Right kidney (tissue), 9 donors: ENCODE measurements around the gene LDLR.

Source experiments
- DNase-seq: peaks from one replicate; pipeline ENCODE4 v3.0.0-alpha.2; 2016
- long read RNA-seq, 8 donors: transcript quantifications; one replicate each; lab custom pipeline, GENCODE V29; 2026

LDLR gene
- long read RNA-seq, donor 1 = 0 reads
- long read RNA-seq, donor 2, partial matches to known transcripts = 6 of 6 reads
- long read RNA-seq, donor 2, other reads (novel, unspliced or antisense) = 0 of 6 reads
- long read RNA-seq, donor 3 = 0 reads
- long read RNA-seq, donor 4, partial matches to known transcripts = 6 of 9 reads
- long read RNA-seq, donor 4, other reads (novel, unspliced or antisense) = 0 of 9 reads
- long read RNA-seq, donor 5, partial matches to known transcripts = 136 of 140 reads
- long read RNA-seq, donor 5, other reads (novel, unspliced or antisense) = 0 of 140 reads
- long read RNA-seq, donor 6, partial matches to known transcripts = 14 of 14 reads
- long read RNA-seq, donor 6, other reads (novel, unspliced or antisense) = 0 of 14 reads
- long read RNA-seq, donor 7 = 0 reads
- long read RNA-seq, donor 8, partial matches to known transcripts = 0 of 1 reads
- long read RNA-seq, donor 8, other reads (novel, unspliced or antisense) = 0 of 1 reads

- DNase-seq = peak; percentile 73
Observed at GRCh38 chr19:11089254-11090013, at the start of gene LDLR. Gene LDLR, plus strand, starts transcription at chr19:11089463. Its CDS starts 86 bp downstream, at chr19:11089549.

GRCh38 chr19:11041194-11041593, 48.1 kb upstream of the LDLR start:
- no peak for DNase-seq

GRCh38 chr19:11041966-11042627, 47.2 kb upstream of the LDLR start:
- DNase-seq = no peak

DNA sequence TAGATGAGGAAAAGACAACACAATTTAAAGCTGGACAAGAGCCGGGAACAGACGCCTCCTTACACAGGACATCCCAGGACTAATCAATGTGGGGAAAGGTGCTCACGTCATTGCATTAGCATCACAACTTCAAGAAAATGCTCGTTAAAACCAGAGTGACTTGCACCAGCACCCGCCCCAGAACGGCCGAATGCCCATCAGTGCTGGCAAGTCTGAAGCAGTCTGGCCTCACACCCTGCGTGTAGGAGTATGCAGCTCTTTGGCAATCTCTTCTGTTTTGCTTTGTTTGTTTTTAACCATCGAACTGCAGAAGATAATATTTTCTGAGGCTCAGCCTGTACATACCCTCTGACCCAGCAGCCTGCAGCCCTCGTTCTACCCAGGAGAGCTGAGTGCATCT, 44.8 kb upstream of the LDLR start:
- DNase-seq = no peak

DNA sequence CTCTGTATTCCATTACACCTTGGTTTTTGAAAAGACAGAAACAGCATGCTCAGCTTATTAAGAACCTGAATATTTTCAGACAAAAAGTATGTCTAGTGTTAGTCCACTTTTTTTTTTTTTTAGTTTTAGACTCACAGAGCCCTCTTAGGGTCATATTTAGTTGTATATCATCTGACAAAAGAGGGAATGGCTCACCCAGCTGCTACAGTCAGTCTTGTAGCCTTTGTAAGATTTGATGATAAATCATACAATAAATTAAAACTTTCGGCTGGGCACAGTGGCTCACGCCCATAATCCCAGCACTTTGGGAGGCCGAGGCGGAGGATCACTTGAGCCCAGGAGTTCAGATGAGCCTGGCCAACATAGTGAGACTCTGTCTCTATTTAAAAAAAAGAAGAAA, 43.7 kb upstream of the LDLR start:
- no peak for DNase-seq

DNA sequence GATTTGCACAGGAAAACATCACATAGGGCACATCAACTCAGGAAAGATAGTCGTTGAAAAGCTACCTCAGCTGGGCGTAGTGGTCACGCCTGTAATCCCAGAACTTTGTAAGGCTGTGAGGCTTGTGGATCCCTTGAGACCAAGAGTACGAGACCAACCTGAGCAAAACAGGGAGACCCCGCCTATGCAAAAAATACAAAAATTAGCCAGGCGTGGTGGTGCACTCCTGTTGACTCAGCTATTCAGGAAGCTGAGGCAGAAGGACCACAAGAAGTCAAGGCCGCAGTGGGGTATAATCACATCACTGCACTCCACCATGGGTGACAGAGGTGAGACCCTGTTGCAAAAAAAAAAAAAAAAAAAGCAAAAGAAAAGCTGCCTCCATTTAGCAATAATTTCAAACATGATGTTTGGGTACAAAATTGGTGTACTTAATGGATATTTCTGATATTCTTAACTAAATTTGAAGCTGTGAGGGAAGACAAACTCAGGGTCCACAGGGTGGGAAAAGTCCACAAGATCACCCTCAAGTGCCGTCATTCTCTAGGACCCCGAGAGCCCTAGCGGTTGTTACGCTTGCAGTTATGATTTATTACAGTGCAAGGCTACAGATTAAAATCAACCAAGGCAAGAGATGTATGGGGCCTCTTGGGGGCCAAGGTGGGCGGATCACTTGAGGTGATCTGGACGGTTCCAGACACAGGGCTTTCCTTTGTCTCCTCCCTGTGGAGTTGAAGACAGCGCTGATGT, 42.5 kb upstream of the LDLR start:
- no peak for DNase-seq

DNA sequence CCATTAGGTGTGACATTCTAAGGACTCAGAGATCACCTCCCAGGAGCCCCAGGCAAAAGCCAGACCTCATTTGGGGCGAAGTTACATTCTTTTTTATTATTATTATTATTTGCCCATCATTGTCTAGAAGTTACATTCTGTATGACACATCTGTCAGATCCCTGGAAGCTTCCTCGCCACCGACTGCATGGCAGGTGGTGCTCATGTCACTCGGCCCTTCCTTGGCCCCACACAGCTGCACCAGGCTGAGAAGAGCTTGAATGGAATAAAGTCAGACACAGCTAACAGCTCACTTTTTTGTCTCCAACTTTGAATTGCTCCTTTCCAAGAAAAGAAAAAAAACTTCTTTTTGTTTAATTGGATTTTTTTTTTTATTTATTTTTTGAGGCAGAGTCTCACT, 41.4 kb upstream of the LDLR start:
- DNase-seq = no peak

DNA sequence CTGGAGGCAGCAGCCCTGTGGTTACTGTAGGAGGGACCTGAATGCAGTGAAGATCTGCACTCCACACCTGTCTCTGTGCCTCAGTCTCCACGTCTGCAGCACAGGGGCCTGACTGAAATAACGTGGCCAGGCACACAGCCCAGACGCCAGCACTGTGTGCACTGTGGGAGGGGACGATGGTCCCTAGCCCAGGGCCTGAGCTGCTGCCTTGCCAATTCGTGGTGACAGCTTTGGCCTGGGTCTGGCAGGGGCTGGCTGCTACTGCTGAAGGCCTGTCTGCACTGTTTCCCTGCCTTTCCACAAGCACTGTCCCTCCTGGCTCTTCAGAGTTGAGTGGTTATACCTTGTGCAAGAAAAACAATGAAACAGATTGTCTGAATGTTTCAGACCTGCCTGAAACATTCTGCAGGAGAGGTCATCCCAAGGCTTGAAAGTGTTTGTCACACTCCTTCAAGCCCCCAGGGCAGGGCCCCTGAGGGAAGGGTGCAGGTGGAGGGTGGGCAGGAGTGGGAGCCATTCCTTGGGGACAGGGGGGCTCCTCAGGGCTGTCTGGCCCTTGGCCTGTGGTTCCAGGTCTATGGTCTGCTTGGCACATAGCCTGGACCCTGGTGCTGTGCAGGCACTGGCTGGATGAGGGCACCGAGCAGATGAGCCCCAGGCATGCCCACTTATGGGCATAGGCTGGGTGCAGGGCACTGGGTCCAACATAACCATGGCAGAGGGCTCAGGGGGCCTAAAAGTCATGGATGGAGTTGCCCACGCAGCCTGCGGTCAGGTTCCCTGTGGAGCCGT, 38.7 kb upstream of the LDLR start:
- no peak for DNase-seq

- no peak for DNase-seq
Observed at GRCh38 chr19:11053817-11054195, 35.5 kb upstream of the LDLR start.

DNA sequence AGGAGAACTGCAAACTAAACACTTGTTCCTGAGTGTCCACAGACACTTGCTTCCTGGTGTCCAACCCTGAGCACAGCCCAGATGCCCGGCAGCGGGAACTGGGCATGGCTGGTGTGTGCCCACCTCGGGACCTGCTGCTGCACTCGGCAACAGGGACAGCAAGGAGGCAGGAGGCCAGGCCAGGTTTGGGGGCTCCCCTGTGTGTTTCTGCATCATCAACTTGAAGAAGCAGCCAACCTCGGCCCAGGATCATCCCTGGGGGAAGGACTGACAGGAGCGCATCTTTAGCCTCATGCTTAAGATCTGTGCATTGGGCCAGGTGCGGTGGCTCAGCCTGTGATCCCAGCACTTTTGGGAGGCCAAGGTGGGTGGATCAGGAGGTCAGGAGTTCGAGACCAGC, 35.1 kb upstream of the LDLR start:
- DNase-seq = no peak

GRCh38 chr19:11054628-11055027, 34.6 kb upstream of the LDLR start:
- DNase-seq = no peak

DNA sequence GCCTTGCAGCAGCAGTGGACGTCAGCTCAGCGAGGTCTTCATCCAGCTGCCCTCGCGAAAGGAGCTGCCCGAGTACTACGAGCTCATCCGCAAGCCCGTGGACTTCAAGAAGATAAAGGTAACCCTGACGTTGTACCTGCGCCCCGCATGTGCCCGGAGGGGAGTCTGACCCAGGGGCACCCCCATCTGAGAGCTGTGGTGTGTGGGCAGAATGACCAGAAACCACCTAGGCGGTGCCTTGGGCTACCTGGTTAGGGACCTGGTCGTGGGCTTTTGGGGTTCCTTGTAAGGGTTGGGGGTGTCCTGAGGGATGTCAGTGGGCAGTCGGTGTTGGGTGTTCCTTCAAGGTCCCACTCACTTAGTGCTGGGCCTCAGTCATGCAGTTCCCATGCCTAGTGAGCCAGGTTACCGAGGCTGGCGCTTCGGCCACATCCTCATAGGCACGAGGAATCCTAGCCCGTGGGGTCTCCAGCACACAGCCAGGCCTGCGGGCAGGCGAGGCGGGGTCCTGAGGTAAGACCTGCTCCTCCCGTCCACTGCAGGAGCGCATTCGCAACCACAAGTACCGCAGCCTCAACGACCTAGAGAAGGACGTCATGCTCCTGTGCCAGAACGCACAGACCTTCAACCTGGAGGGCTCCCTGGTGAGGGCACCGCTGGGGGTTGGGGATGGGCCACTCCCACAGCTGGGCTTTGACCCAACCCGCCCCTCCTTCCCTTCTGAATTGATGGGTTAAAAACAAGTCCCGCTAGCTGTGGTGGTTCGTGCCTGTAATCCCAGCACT, 30.8 kb upstream of the LDLR start:
- DNase-seq = no peak

DNA sequence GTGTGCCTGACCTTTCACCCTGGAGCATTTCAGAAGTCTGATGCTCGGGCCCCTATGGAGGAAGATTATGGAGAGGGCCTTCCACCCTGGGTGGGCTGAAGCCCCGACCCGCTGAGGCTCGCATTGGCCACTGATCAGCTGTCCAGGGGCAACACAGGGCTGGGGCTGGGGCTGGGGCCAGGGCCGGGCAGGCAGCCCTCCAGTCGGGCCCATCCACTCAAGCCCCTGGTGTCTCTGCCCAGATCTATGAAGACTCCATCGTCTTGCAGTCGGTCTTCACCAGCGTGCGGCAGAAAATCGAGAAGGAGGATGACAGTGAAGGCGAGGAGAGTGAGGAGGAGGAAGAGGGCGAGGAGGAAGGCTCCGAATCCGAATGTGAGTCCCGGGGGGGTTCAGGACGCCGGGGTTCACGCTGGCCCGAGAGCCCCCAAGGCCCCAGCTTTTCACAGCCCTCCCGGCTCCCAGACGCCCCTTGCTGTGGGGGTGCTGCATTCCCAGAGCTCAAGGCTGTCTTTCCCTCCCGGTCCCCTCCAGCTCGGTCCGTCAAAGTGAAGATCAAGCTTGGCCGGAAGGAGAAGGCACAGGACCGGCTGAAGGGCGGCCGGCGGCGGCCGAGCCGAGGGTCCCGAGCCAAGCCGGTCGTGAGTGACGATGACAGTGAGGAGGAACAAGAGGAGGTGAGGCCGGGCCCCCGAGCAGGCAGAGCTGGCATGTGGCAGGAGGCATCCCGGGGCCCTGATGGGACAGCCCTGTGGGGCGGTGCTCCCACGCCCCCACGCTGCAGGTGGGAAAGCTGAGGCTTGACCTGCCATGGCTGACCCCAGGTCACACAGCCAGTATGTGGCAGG, 29.5 kb upstream of the LDLR start:
- DNase-seq = no peak

- DNase-seq = no peak
Observed at GRCh38 chr19:11061952-11062351, 27.3 kb upstream of the LDLR start.

- no peak for DNase-seq
Observed at GRCh38 chr19:11063434-11063833, 25.8 kb upstream of the LDLR start.

- no peak for DNase-seq
Observed at GRCh38 chr19:11064831-11065303, 24.4 kb upstream of the LDLR start.

DNA sequence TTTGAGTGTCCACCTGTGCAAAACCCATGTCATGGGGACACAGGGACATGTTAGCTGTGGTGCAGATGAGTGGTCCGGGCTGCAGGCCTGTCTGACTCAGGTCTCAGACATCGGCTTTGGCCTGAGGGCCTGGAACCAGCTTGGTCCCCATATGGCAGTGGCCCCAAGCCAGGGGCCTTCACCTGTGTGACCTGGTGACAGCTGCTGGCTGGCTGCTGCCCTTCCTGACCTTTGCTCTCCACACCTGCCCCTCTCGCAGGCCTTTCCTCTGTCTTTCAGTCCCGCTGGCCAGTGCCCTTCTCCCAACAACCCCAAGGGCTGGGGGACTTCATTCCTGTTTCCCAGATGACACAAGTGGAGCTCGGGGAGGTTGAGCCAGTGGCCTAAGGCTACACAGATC, 22.9 kb upstream of the LDLR start:
- DNase-seq = no peak

DNA sequence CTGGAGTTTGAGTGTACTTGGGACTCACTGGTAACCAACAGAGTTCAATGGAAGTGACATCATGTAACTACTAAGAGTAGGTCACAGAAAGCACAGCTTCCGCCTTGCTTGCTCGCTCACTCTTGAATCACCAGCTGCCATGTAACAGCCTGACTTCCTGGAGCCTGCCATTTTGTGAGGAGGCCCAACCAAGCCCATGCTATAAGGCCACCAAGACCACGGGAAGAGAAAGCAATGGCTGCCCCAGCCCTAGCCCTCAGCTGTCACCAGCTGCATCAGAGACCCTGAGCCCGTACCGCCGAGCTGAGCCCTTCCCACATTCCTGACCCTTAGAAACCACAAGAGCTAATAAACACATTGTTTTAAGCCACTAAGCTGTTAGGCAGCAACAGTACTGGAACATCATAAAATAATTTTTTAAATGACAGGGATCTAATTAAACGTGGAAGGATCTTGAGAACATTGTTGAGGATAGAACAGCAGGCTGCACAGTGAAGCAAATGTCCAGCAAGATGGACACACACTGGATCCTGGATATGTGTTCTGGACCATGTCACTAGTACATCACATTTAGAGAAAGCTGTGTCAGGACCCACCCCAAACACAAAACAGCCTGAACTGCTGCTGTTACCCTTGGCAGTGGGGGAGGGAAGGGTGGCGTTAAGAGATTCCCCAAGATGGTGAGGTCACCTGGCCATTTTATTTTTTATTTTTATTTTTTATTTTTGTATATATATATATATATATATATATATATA, 21.7 kb upstream of the LDLR start:
- DNase-seq = no peak

DNA sequence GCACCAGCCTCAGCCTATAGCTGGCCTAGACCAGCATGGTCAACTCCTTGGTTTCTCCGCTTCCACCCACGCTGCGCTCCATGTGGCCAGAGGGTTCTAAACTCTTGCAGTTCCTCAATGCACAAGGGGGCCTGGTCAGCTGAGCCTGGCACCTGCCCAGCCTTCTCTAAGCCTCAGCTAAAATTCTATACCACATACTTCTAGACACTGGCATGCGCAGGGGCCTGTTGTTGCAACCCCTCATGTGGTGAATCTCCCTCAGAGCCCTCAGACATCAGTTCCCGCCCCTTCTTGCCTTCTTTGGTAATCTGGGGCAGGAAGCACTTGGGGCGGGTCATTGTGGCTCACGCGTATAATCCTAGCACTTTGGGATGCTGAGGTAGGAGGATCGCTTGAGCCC, 19.7 kb upstream of the LDLR start:
- no peak for DNase-seq
